Activated effector memory CD4-positive, alpha-beta T cell treated with anti-CD3 and anti-CD28 coated beads, Interleukin-2, amount 50 U/mL, for 16 hours (primary cell): ENCODE results near the gene FAM3C.

Source experiments
- DNase-seq: peaks from one replicate; pipeline ENCODE4 v3.0.0-alpha.2; 2020

The FAM3C gene

GRCh38 chr7:121376979-121377378 lies 19.1 kb downstream of the FAM3C start:
- DNase-seq: no peak

- DNase-seq: no peak
These were observed 22.9 kb downstream of the FAM3C start for GRCh38 chr7:121373177-121373576.

GRCh38 chr7:121372376-121373010 lies 23.6 kb downstream of the FAM3C start:
- DNase-seq: no peak

- no peak for DNase-seq
These were observed 24.2 kb downstream of the FAM3C start for GRCh38 chr7:121371883-121372282.

- no peak for DNase-seq
These were observed 24.7 kb downstream of the FAM3C start for GRCh38 chr7:121371367-121371766.

GRCh38 chr7:121369462-121369861 lies 26.6 kb downstream of the FAM3C start:
- no peak for DNase-seq

GRCh38 chr7:121366852-121367431 lies 29.2 kb downstream of the FAM3C start:
- no peak for DNase-seq

- DNase-seq: no peak
These were observed 35.5 kb downstream of the FAM3C start for GRCh38 chr7:121360564-121360963.

- DNase-seq: no peak
These were observed 40.5 kb downstream of the FAM3C start for GRCh38 chr7:121355574-121355973.

GRCh38 chr7:121352323-121352722 lies 43.8 kb downstream of the FAM3C start:
- DNase-seq: no peak

- no peak for DNase-seq
These were observed 44.4 kb downstream of the FAM3C start for GRCh38 chr7:121351682-121352081.

- no peak for DNase-seq
These were observed 51.6 kb downstream of the FAM3C start for GRCh38 chr7:121344497-121344896.

- DNase-seq: no peak
These were observed 52.0 kb downstream of the FAM3C start for GRCh38 chr7:121344093-121344492.

GRCh38 chr7:121343302-121343701 lies 52.8 kb downstream of the FAM3C start:
- DNase-seq: no peak

- DNase-seq: no peak
These were observed 53.5 kb downstream of the FAM3C start for GRCh38 chr7:121342631-121343030.

- DNase-seq: no peak
These were observed 54.2 kb downstream of the FAM3C start for GRCh38 chr7:121341933-121342332.

- no peak for DNase-seq
These were observed 57.0 kb downstream of the FAM3C start for GRCh38 chr7:121339082-121339481.

GRCh38 chr7:121337398-121337797 lies 58.7 kb downstream of the FAM3C start:
- no peak for DNase-seq

- DNase-seq: no peak
These were observed 59.5 kb downstream of the FAM3C start for GRCh38 chr7:121336579-121336978.

GRCh38 chr7:121334875-121335648 lies 61.0 kb downstream of the FAM3C start:
- no peak for DNase-seq

- DNase-seq: no peak
These were observed 61.7 kb downstream of the FAM3C start for GRCh38 chr7:121334376-121334775.

- no peak for DNase-seq
These were observed 64.5 kb downstream of the FAM3C start for GRCh38 chr7:121331574-121331973.

- no peak for DNase-seq
These were observed 65.1 kb downstream of the FAM3C start for GRCh38 chr7:121331048-121331447.
